ES-I3 (cell line): Measurements from ENCODE around the gene CLEC19A.

ENCODE experiments used
- H3K36me3 ChIP-seq: 2 replicates; pipeline ENCODE4 v1.6.1; 2013; ENCODE audit warnings: mild to moderate bottlenecking, low read length, control low read depth, moderate library complexity; ENCODE audit not compliant: insufficient read depth
- H3K4me1 ChIP-seq: 2 replicates; pipeline ENCODE4 v1.6.1; 2013; ENCODE audit warnings: mild to moderate bottlenecking, control low read depth, low read length; ENCODE audit not compliant: insufficient read depth
- H3K9ac ChIP-seq: 2 replicates; pipeline ENCODE4 v1.6.1; 2013; ENCODE audit warnings: low read depth, mild to moderate bottlenecking, low read length, moderate library complexity
- H3K9me3 ChIP-seq: 2 replicates; pipeline ENCODE4 v1.6.1; 2013; ENCODE audit warnings: mild to moderate bottlenecking, low read length, moderate library complexity; ENCODE audit not compliant: control insufficient read depth, insufficient read depth

The CLEC19A gene

DNA sequence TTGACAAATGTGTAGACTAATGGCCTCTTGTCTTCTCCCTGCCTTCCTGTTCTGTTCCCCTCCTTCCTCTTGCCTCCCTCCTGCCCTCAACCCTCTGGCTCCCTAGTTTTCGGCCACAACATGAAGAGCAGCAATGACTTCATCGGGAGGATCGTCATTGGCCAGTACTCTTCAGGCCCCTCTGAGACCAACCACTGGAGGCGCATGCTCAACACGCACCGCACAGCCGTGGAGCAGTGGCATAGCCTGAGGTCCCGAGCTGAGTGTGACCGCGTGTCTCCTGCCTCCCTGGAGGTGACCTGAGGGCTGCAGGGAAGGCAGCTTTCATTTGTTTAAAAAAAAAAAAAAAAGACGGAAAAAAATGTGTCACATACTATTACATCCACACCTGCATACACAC, 18.8 kb upstream of the CLEC19A start:
- Histone ChIP-seq H3K9ac (no peak overlapping the region), H3K36me3 (no peaks in the 10 kb centered on the region), H3K9me3 (peaks cover 6% of the 10 kb centered on the region)

DNA sequence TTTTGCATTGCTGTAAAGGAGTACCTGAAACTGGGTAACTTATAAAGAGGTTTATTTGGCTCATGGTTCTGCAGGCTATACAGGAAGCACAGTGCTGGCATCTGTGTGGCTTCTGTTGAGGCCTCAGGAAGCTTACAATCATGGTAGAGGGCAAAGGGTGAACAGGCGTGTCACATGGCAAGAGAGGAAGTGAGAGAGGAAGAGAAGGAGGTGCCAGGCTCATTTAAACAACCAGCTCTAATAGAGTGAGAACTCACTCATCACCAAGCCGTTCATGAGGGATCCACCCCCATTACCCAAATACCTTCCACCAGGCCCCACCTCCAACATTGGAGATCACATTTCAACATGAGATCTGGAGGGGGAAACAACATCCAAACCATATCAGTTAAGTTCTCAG, 16.4 kb upstream of the CLEC19A start:
- Histone ChIP-seq H3K36me3 (no peaks in the 10 kb centered on the region), H3K9ac (no peak overlapping the region), H3K9me3 (peaks cover 6% of the 10 kb centered on the region; the same call in 1 of the 2 replicates), H3K4me1 (no peaks in the 10 kb centered on the region)

More for the DNA sequence above, 18.8 kb upstream of the CLEC19A start:
- no peaks in the 10 kb centered on the region for H3K4me1 ChIP-seq

GRCh38 chr16:19274165-19274797, 11.2 kb upstream of the CLEC19A start:
- Histone ChIP-seq H3K9ac (no peak overlapping the region), H3K9me3 (peaks cover 3% of the 10 kb centered on the region; the same call in 1 of the 2 replicates), H3K36me3 (no peaks in the 10 kb centered on the region), H3K4me1 (no peaks in the 10 kb centered on the region)

DNA sequence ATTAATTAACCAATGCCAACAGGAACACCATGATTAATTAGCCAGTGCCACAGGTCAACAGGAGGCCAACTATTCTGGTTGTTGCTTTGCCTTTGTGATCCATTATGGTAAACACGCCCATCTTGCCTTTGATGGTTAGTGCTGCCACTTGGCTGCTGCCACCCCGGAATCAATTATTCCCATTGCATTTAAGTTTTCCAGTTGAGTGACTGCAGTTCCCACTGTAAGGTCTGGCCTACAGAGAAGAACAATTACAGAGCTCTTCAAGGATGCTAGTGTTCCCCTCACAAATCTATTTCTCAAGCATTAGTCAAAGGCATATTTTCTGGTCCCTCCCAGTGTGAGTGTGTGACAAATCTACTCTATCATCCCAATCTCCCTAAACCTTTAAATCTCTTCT, 7.1 kb upstream of the CLEC19A start:
- peaks cover 3% of the 10 kb centered on the region; the same call in 1 of the 2 replicates for H3K9me3 ChIP-seq
- no peak overlapping the region for H3K9ac ChIP-seq
- H3K36me3 ChIP-seq = no peaks in the 10 kb centered on the region
- no peaks in the 10 kb centered on the region for H3K4me1 ChIP-seq

DNA sequence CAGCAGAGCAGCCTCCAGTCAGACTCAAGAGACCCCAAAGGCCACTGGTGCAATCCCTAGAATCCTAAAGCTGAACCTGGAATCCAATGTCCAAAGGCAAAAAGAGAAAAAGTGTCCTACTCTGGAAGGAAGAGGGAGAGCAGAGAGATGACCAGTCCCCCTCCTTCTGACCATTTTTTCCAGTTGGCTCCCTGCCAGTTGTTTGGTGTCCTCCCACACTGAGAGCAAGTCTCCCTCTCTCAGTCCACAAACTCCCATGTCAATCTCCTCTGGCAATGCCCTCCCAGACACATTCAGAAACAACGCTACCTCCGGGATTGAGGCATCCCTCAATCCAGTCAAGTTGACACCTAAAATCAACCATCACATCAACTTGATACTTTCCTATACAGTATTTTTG, 4.3 kb upstream of the CLEC19A start:
- H3K36me3 ChIP-seq = no peaks in the 10 kb centered on the region
- H3K4me1 ChIP-seq = no peaks in the 10 kb centered on the region
- H3K9me3 ChIP-seq = peaks cover 3% of the 10 kb centered on the region; the same call in 1 of the 2 replicates
- no peak overlapping the region for H3K9ac ChIP-seq

GRCh38 chr16:19282101-19282500, 3.4 kb upstream of the CLEC19A start:
- no peaks in the 10 kb centered on the region for H3K36me3 ChIP-seq
- no peaks in the 10 kb centered on the region for H3K4me1 ChIP-seq
- H3K9ac ChIP-seq = no peak overlapping the region
- H3K9me3 ChIP-seq = peaks cover 3% of the 10 kb centered on the region; the same call in 1 of the 2 replicates

DNA sequence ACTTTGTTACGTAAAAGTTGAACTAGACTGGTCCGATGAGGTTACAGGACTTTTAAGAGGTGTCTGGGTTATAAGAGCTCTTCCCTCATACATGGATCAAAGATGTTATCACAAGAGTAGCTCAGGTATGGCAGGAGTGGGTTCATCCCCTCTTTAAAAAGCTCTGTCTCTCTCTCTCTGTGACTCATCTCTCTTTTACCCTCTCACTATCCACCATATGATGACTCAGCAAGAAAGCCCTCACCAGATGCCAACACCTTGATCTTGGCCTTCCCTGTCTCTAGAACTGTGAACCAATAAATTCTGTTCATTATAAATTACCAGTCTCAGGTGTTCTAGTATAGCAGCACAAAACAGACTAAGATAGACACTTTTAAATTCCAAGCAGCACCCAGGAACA, 1.9 kb upstream of the CLEC19A start:
- Histone ChIP-seq H3K4me1 (peaks cover 7% of the 10 kb centered on the region; the same call in 1 of the 2 replicates), H3K9me3 (0 out of 2 replicates have a peak, but pooled peaks cover under 1% of the 10 kb centered on the region), H3K9ac (no peak overlapping the region), H3K36me3 (no peaks in the 10 kb centered on the region)

GRCh38 chr16:19284207-19284606, 1.3 kb upstream of the CLEC19A start:
- H3K9ac ChIP-seq = no peak overlapping the region
- peaks cover 8% of the 10 kb centered on the region; the same call in 1 of the 2 replicates for H3K4me1 ChIP-seq
- H3K36me3 ChIP-seq = no peaks in the 10 kb centered on the region

DNA sequence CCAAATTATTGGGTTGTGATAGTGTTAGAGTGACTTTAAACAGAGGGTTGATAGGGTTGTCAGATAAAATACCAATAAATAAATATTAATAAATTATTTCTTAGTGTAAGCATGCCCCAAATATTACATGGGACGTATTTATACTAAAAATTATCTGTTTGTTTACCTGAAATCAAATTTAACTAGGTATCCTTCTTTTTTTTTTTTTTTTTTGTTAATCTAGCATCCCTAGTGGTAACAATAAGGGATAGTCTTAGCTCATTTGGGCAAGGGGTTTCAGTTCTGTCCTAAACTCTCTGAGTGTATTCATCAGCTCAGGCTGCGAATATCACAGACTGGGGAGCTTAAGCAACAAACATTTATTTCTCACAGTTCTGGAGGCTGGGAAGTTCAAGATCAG, 1.3 kb downstream of the CLEC19A start:
- Histone ChIP-seq H3K36me3 (no peaks in the 10 kb centered on the region), H3K9ac (no peak overlapping the region), H3K4me1 (peaks cover 28% of the 10 kb centered on the region), H3K9me3 (no peaks in the 10 kb centered on the region)

More at GRCh38 chr16:19284207-19284606, 1.3 kb upstream of the CLEC19A start:
- no peaks in the 10 kb centered on the region for H3K9me3 ChIP-seq

- Histone ChIP-seq H3K9me3 (no peaks in the 10 kb centered on the region), H3K4me1 (peaks cover 32% of the 10 kb centered on the region), H3K9ac (no peak overlapping the region), H3K36me3 (no peaks in the 10 kb centered on the region)
Observed at GRCh38 chr16:19287241-19287640, 1.7 kb downstream of the CLEC19A start.

- Histone ChIP-seq H3K9ac (no peak overlapping the region), H3K36me3 (no peaks in the 10 kb centered on the region), H3K9me3 (no peaks in the 10 kb centered on the region), H3K4me1 (peaks cover 35% of the 10 kb centered on the region)
Observed at GRCh38 chr16:19288872-19289799, 3.6 kb downstream of the CLEC19A start.

DNA sequence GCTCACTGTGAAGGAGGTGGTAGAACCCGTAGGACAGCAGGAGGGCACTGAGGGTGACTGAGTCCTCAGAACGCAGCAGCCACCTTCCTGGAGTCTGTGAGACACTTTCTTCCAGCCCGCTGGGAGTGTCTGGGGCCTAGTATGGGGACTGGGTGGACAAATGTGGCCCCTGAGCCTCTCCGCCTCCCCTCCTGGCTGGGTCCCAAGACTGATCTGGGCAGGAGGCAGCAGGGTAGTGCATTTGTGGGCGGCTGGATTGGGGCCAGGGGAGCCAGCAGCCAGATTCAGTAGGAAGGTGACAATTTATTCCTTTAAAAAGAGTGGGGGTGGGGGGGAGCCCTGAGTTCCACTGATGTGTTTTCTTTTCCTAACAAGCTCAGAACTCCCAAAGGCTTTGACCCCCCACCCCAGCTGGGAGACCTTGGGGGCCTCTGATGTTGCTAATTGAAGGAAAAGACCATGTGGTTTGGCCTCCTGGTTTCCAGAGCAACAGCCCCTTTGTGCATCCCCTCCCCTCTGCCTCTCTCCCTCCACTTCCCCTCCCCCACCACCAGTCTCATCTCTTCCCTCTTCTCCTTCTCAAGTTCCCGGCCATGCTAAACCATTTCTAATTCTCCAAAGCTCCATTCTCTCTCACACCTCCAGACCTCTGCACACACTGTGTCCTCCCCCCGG, 4.4 kb downstream of the CLEC19A start:
- no peaks in the 10 kb centered on the region for H3K36me3 ChIP-seq
- H3K4me1 ChIP-seq = peaks cover 35% of the 10 kb centered on the region
- no peaks in the 10 kb centered on the region for H3K9me3 ChIP-seq
- H3K9ac ChIP-seq = no peak overlapping the region

GRCh38 chr16:19290860-19291259, 5.3 kb downstream of the CLEC19A start:
- H3K4me1 ChIP-seq = peaks cover 35% of the 10 kb centered on the region
- H3K9me3 ChIP-seq = no peaks in the 10 kb centered on the region
- no peaks in the 10 kb centered on the region for H3K36me3 ChIP-seq
- H3K9ac ChIP-seq = no peak overlapping the region

GRCh38 chr16:19291475-19291874, 5.9 kb downstream of the CLEC19A start:
- Histone ChIP-seq H3K9ac (no peak overlapping the region), H3K36me3 (no peaks in the 10 kb centered on the region), H3K4me1 (peaks cover 35% of the 10 kb centered on the region), H3K9me3 (no peaks in the 10 kb centered on the region)
